AG10803 (cell line): ENCODE results near the gene MMP23B.
A peak's percentile ranks its signal among the peaks of the same experiment; 100 is the strongest.
"Not testable (repeated sequence)": the region's sequence is repeated elsewhere in the genome, so short reads cannot be mapped to it uniquely, and the experiment has no call there.

Source experiments
- DNase-seq: peaks from one replicate; pipeline ENCODE4 v3.0.0; 2010; ENCODE audit warnings: low read depth
- H3K4me3 ChIP-seq: 2 replicates; pipeline ENCODE4 v1.5.1; 2011; ENCODE audit warnings: mild to moderate bottlenecking, low read length, control low read depth
- CTCF ChIP-seq: conservative IDR thresholded peaks from 2 replicates; pipeline ENCODE4 v1.5.1; 2011; ENCODE audit warnings: mild to moderate bottlenecking, low read length, control low read depth, inconsistent platforms

The MMP23B gene

GRCh38 chr1:1671365-1672119, 39.6 kb downstream of the MMP23B start:
- H3K4me3 ChIP-seq, result no peak overlapping the region
- DNase-seq, result no peak
- no peak for TF ChIP-seq CTCF

- TF ChIP-seq CTCF, result no peak
- DNase-seq, result no peak
- no peak overlapping the region for H3K4me3 ChIP-seq
These were observed 40.4 kb downstream of the MMP23B start for GRCh38 chr1:1672181-1672965.

- DNase-seq, H3K4me3 ChIP-seq: not testable (repeated sequence)
These were observed 42.8 kb downstream of the MMP23B start for GRCh38 chr1:1674806-1675205.

- not testable (repeated sequence) for DNase-seq, H3K4me3 ChIP-seq
These were observed 43.2 kb downstream of the MMP23B start for GRCh38 chr1:1675218-1675617.

- DNase-seq, H3K4me3 ChIP-seq: not testable (repeated sequence)
These were observed 44.1 kb downstream of the MMP23B start for GRCh38 chr1:1676087-1676486.

- H3K4me3 ChIP-seq, result no peak overlapping the region
- TF ChIP-seq CTCF, result no peak
- DNase-seq, result no peak
These were observed 46.0 kb downstream of the MMP23B start for GRCh38 chr1:1677718-1678580.

- no peak overlapping the region for H3K4me3 ChIP-seq
- peak; percentile 21 for TF ChIP-seq CTCF
- DNase-seq, result no peak
These were observed 46.8 kb downstream of the MMP23B start for GRCh38 chr1:1678581-1679380.
